NCI-H1436 treated with DMSO at 0.1 percent for 48 hours (cell line): ENCODE data around the gene DYNLT2B.
"Not testable (repeated sequence)": the region's sequence is repeated elsewhere in the genome, so short reads cannot be mapped to it uniquely, and the experiment has no call there.

Source experiments
- DNase-seq: peaks from one replicate; lab custom pipeline; 2025; lab: John Stamatoyannopoulos, UW

Gene DYNLT2B

GRCh38 chr3:196326936-196327335, 8.9 kb upstream of the DYNLT2B start:
- DNase-seq, result no peak

DNA sequence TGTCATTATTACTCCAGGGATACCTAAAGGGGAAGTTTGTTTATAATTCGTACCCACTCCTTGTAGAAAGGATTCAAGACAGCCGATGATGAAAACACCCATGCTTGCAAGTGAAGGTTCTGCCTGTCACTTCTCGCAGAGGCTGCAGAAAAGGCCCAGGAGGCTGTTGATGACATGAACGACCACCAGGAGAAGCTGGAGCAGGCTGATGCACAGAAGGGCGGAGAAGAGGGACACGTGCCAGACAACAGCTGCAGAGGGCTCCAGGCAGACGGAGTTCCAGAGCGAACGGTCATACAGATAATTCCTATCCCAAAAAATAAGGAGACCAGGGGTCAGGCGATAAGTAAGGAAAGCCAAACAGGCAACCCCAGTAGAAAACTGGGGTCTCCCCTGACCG, 5.7 kb upstream of the DYNLT2B start:
- no peak for DNase-seq

DNA sequence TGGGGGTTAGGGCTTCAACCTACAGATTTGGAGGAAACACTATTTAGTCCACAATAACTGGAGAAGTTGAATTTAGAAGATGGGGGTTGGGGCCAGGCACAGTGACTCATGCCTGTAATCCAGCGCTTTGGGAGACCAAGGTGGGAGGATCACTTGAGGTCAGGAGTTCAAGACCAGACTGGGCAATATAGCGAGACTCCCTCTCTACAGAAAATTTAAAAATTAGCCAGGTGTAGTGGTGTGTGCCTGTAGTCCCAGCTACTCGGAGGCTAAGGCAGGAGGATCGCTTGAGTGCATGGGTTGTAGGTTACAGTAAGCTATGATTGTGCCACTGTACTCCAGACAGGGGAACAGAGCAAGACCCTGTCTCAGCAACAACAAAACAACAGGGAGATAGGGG, 5.0 kb upstream of the DYNLT2B start:
- DNase-seq, result no peak

GRCh38 chr3:196321162-196321561, 3.1 kb upstream of the DYNLT2B start:
- DNase-seq, result no peak

- no peak for DNase-seq
Measured at GRCh38 chr3:196320137-196320536, 2.1 kb upstream of the DYNLT2B start.

GRCh38 chr3:196316799-196317686, 997 bp downstream of the DYNLT2B start:
- not testable (repeated sequence) for DNase-seq

DNA sequence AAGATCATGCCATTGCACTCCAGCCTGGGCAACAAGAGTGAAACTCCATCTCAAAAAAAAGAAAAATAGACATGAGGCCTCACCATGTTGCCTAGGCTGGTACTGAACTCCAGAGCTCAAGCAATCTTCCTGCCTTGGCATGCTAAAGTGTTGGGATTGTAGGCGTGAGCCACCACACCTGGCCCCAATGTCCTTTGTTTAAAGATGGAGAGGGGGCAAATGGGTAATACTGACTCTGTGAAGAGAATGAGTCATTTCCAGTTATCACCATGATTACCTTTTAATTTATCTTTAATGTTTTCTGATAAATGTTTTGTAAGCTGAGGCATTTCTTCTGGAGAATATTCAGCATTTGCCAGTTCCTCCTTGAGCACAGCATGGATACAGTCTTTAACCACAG, 2.2 kb downstream of the DYNLT2B start:
- no peak for DNase-seq

DNA sequence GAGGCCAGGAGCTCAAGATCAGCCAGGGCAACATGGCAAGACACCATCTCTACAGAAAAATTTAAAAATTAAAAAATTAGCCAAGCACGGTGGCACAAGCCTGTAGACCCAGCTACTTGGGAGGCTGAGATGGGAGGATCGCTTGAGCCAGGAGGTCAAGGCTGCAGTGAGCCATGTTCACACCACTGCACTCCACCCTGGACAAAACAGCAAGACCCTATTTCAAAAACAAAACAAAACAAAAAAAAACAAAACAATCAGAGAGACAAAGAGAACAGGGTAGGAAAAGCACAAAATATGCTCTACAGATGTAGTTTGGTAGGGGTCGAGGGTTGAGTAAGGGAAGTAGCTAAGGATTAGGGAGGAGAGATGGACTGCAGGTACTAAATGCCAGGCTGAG, 3.4 kb downstream of the DYNLT2B start:
- no peak for DNase-seq

GRCh38 chr3:196314086-196314485, 4.0 kb downstream of the DYNLT2B start:
- DNase-seq, result not testable (repeated sequence)

DNA sequence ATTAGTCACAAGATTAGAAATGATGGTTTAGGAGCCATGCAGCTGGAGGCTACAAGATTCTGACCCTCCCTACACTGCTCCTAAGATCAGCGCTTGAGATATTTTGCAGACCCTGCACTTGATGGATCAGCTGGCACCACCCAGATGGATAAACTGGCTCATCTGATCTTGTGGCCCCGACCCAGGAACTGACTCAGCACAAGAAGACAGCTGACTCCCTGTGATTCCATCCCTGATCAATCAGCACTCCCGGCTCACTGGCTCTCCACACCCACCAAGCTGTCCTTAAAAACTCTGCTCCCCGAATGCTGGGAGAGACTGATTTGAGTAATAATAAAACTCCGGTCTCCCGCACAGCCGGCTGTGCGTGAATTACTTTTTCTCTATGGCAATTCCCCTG, 15.1 kb downstream of the DYNLT2B start:
- not testable (repeated sequence) for DNase-seq

- not testable (repeated sequence) for DNase-seq
Measured at GRCh38 chr3:196302551-196302950, 15.5 kb downstream of the DYNLT2B start.

- no peak for DNase-seq
Measured at GRCh38 chr3:196298521-196298920, 19.5 kb downstream of the DYNLT2B start.

GRCh38 chr3:196292286-196292923, 25.6 kb downstream of the DYNLT2B start:
- no peak for DNase-seq

DNA sequence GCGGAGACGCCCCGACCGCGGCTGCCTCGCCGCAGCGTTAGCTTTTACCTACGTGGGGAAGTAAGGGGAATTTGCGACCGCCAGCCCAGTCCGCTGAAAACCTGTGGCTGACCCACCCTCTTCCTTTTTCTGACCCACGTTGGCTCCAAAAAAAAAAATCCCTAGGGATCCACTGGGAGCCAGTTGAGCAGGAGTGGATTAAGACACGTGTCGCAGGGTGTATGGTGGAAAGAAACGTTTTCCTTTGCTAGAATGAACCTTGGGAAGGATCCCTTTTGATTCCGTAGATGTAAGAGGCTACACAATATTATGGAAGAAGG, 29.9 kb downstream of the DYNLT2B start:
- DNase-seq, result no peak

DNA sequence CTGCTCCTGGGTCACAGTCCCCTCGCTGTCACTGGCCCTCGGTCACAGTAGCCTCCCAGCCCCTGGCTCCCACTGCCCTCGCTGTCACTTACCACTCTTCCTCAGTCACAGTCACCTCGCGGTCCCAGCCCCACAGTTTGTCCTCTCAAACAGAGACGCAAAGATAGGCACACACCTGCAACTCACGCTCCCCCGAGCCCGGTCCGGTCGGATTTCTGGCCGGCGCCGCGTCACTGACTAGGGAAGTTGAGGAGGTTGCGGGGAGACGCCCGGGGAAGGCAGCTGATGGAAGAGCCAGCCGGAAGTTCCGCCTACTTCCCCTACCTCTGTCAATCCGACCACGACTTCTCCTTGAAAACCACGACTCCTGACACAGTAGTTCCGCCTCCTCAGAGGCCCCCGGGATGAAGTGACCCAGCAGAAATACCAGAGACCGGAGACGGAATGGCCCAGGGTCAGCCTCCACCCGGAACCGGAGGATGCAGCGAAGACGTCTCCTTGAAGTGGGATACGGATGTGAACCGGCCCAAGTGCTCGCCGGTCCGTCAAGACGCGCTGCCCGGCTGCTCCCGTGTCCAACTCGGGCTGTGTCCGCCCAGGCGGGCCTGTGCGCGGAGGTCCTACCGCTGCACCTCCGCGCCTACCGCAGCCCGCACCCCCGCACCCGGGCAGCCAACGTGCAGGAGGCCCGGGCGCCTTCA, 30.4 kb downstream of the DYNLT2B start, which contains the start of gene PCYT1A:
Gene PCYT1A, minus strand, starts transcription at position 287 of the 701 bp plus-strand sequence. CDS start 17,195 bp downstream, outside the sequence.
- peak; percentile 89 for DNase-seq

- DNase-seq, result no peak
Measured at GRCh38 chr3:196287090-196287439, 31.0 kb downstream of the DYNLT2B start.

- DNase-seq, result no peak
Measured at GRCh38 chr3:196284396-196284795, 33.6 kb downstream of the DYNLT2B start.

DNA sequence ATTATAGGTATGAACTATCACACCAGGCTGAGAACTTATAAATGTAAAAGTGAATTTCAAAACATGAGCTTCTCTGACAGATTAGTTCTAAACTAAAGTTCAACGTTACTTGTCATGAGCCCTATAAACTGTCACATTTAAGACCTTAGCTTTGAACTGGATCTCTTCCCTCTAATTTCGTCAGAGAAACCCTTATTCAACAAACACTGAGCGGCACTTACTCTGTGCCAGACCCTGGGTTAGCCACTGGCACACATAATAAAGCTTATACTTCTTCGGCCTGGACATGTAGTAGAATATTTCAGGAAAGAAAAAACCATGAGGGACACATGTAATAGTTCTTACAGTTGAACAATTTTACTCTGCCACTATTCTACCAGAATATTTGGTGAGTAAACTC, 36.1 kb downstream of the DYNLT2B start:
- no peak for DNase-seq

DNA sequence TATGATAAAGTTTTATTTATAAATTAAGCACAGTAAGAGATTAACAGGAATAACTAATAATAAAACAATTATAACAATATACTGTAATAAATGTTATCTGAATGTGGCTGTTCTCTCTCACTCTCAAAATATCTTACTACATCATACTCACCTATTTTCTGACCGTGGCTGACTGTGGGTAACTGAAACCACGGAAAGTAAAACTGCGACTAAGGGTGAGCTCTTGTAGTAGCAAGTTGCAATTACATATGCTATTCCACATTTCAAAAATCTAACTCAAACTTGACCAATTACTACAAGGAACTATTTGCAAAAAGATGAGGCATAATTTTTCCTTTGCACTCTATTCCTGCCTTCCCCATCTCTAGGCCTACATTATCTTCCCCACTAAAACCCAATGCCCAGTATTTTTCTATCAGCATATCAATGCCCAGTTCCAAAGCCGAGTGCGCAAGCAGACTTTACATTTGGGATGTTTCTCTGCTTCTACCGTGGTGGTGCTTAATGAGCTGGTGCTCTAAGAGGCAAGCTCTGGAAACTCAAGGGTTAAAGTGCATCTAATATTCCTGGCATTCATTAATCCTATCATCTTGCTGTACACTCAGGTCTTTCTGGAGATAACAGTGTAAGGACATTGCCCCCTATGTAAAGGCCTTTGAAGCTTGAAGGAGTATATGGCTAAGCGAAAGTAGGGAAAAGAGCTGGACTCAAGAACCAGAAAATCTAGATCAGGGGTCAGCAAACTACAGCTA, 37.2 kb downstream of the DYNLT2B start:
- DNase-seq, result no peak

GRCh38 chr3:196275126-196275525, 42.9 kb downstream of the DYNLT2B start:
- no peak for DNase-seq

- no peak for DNase-seq
Measured at GRCh38 chr3:196274585-196274984, 43.5 kb downstream of the DYNLT2B start.

DNA sequence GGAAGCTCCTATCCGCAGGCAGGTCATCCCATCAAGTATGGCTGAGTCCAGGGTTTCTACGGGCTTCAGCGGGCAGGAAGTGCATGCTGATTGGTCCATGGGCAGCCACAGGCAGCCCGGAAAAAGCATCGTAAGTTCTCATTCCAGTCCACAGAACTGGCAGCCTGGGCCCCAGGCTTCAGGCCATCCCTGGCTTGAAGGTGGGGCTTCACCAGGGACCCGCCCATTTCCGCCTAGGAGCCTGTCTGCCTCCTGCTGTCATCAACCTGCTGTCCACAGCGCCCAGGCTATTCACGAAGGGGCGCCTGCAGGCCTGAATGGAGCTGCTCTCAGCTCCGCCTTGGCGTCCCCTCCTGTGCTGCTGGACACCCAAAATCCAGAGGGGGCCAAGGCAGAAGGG, 44.4 kb downstream of the DYNLT2B start:
- DNase-seq, result no peak
